ENCODE measurements around the gene EIF4G1. TPM values are rescaled to one million over a fixed set of nuclear protein-coding genes. Genes with fewer than 3 reads are reported as not detected.

Gene EIF4G1
- total RNA-seq, 1 experiment from 2014 or later: 312 TPM

- Histone ChIP-seq H3K9me3 (replicated peaks) (no peaks in the 10 kb centered on the region), H3K27me3 (no peaks in the 10 kb centered on the region), H3K4me1 (no peaks in the 10 kb centered on the region), H3K36me3 (no peaks in the 10 kb centered on the region), H3K4me3 (no peak overlapping the region), H3K27ac (no peak overlapping the region)
- no peak for DNase-seq
Measured at GRCh38 chr3:184347321-184348056, 33.1 kb downstream of the EIF4G1 start.

GRCh38 chr3:184348057-184348382, 33.6 kb downstream of the EIF4G1 start:
- no peaks in the 10 kb centered on the region for H3K27me3 ChIP-seq
- H3K4me3 ChIP-seq: no peak overlapping the region
- H3K27ac ChIP-seq: no peak overlapping the region
- no peaks in the 10 kb centered on the region for H3K36me3 ChIP-seq
- H3K9me3 ChIP-seq (replicated peaks): no peaks in the 10 kb centered on the region
- H3K4me1 ChIP-seq: no peaks in the 10 kb centered on the region
- no peak for DNase-seq

GRCh38 chr3:184349563-184350470, 35.4 kb downstream of the EIF4G1 start:
- H3K27me3 ChIP-seq: no peaks in the 10 kb centered on the region
- H3K4me3 ChIP-seq: no peak overlapping the region
- no peaks in the 10 kb centered on the region for H3K4me1 ChIP-seq
- H3K36me3 ChIP-seq: no peaks in the 10 kb centered on the region
- DNase-seq: no peak
- no peak overlapping the region for H3K27ac ChIP-seq
- no peaks in the 10 kb centered on the region for H3K9me3 ChIP-seq (replicated peaks)

GRCh38 chr3:184350618-184351017, 36.2 kb downstream of the EIF4G1 start:
- Histone ChIP-seq H3K9me3 (replicated peaks) (no peaks in the 10 kb centered on the region), H3K27ac (no peak overlapping the region), H3K27me3 (no peaks in the 10 kb centered on the region), H3K4me3 (no peak overlapping the region), H3K36me3 (no peaks in the 10 kb centered on the region), H3K4me1 (peaks cover 4% of the 10 kb centered on the region; the same call in 1 of the 2 replicates)
- DNase-seq: no peak

- Histone ChIP-seq H3K36me3 (no peaks in the 10 kb centered on the region), H3K9me3 (replicated peaks) (no peaks in the 10 kb centered on the region), H3K4me3 (no peak overlapping the region), H3K27me3 (no peaks in the 10 kb centered on the region), H3K27ac (no peak overlapping the region), H3K4me1 (peaks cover 8% of the 10 kb centered on the region; the same call in 1 of the 2 replicates)
- DNase-seq: no peak
Measured at GRCh38 chr3:184351511-184352148, 37.2 kb downstream of the EIF4G1 start.

GRCh38 chr3:184352149-184352785, 37.9 kb downstream of the EIF4G1 start:
- H3K4me1 ChIP-seq: peaks cover 8% of the 10 kb centered on the region; the same call in 1 of the 2 replicates
- H3K27ac ChIP-seq: no peak overlapping the region
- no peaks in the 10 kb centered on the region for H3K9me3 ChIP-seq (replicated peaks)
- no peak for DNase-seq
- H3K27me3 ChIP-seq: no peaks in the 10 kb centered on the region
- no peak overlapping the region for H3K4me3 ChIP-seq
- H3K36me3 ChIP-seq: no peaks in the 10 kb centered on the region

GRCh38 chr3:184352897-184353545, 38.6 kb downstream of the EIF4G1 start:
- Histone ChIP-seq H3K36me3 (no peaks in the 10 kb centered on the region), H3K27me3 (no peaks in the 10 kb centered on the region), H3K4me1 (peaks cover 8% of the 10 kb centered on the region; the same call in 1 of the 2 replicates), H3K4me3 (no peak overlapping the region), H3K27ac (no peak overlapping the region), H3K9me3 (replicated peaks) (no peaks in the 10 kb centered on the region)
- DNase-seq: no peak

GRCh38 chr3:184353546-184353941, 39.1 kb downstream of the EIF4G1 start:
- H3K4me1 ChIP-seq: peaks cover 8% of the 10 kb centered on the region; the same call in 1 of the 2 replicates
- no peak overlapping the region for H3K4me3 ChIP-seq
- H3K27me3 ChIP-seq: no peaks in the 10 kb centered on the region
- no peak for DNase-seq
- no peaks in the 10 kb centered on the region for H3K9me3 ChIP-seq (replicated peaks)
- H3K36me3 ChIP-seq: no peaks in the 10 kb centered on the region
- no peak overlapping the region for H3K27ac ChIP-seq

GRCh38 chr3:184354121-184354728, 39.8 kb downstream of the EIF4G1 start:
- Histone ChIP-seq H3K4me1 (peaks cover 8% of the 10 kb centered on the region; the same call in 1 of the 2 replicates), H3K27me3 (no peaks in the 10 kb centered on the region), H3K27ac (no peak overlapping the region), H3K36me3 (no peaks in the 10 kb centered on the region), H3K9me3 (replicated peaks) (no peaks in the 10 kb centered on the region), H3K4me3 (no peak overlapping the region)
- peak; percentile 44 to 65 for DNase-seq

- H3K36me3 ChIP-seq: no peaks in the 10 kb centered on the region
- H3K27me3 ChIP-seq: no peaks in the 10 kb centered on the region
- peaks cover 8% of the 10 kb centered on the region; the same call in 1 of the 2 replicates for H3K4me1 ChIP-seq
- no peak for DNase-seq
- no peak overlapping the region for H3K27ac ChIP-seq
- no peaks in the 10 kb centered on the region for H3K9me3 ChIP-seq (replicated peaks)
- H3K4me3 ChIP-seq: no peak overlapping the region
Measured at GRCh38 chr3:184354754-184355153, 40.3 kb downstream of the EIF4G1 start.

GRCh38 chr3:184355261-184356040, 41.0 kb downstream of the EIF4G1 start:
- H3K9me3 ChIP-seq (replicated peaks): no peaks in the 10 kb centered on the region
- 0 out of 2 replicates have a peak overlapping the region, but pooled peaks have one; percentile 7 for H3K27ac ChIP-seq
- H3K27me3 ChIP-seq: no peaks in the 10 kb centered on the region
- no peak overlapping the region for H3K4me3 ChIP-seq
- H3K4me1 ChIP-seq: peaks cover 8% of the 10 kb centered on the region; the same call in 1 of the 2 replicates
- no peaks in the 10 kb centered on the region for H3K36me3 ChIP-seq
- DNase-seq: no peak

- Histone ChIP-seq H3K27me3 (no peaks in the 10 kb centered on the region), H3K36me3 (no peaks in the 10 kb centered on the region), H3K4me3 (no peak overlapping the region), H3K27ac (no peak overlapping the region), H3K4me1 (peaks cover 8% of the 10 kb centered on the region; the same call in 1 of the 2 replicates), H3K9me3 (replicated peaks) (no peaks in the 10 kb centered on the region)
- DNase-seq: no peak
Measured at GRCh38 chr3:184357248-184358123, 43.1 kb downstream of the EIF4G1 start.
